Lower leg skin (tissue), 3 donors: ENCODE data around the gene TAS2R1.

Experiments
- POLR2A ChIP-seq, 2 donors: fragments of 450-650 bp; IDR thresholded peaks; one replicate each; pipeline ENCODE4 v1.6.1; 2016 to 2017; ENCODE audit warnings: antibody characterized with exemption in 2 of 2, mild to moderate bottlenecking in 1 of 2, moderate library complexity in 1 of 2
- TF ChIP-seq, protein P1 (sequence below), 3 donors: fragments of 450-650 bp; IDR thresholded peaks; one replicate each; pipeline ENCODE4 v1.5.1; 2016; ENCODE audit warnings: antibody characterized with exemption in 3 of 3, mild to moderate bottlenecking in 3 of 3, moderate library complexity in 2 of 3

DNA sequence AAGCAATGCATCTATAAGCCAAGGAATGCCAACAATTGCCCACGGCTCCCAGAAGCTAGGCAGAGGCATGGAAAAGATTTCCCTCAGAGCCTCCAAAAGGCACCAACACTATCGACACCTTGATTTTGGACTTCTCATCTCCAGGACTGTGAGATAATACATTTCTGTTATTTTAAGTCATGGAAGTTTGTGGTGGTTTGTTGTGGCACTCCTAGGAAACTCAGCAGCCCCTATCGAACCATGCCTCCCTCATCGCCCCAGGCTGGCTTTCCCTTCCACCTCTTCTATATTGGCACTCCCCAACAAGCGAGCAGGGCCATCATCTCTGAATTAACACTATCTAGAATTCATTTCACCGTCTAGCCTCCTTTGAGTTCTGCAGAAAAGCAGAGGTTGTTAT lies 33.7 kb upstream of the TAS2R1 start:
- TF ChIP-seq, protein P1, sequence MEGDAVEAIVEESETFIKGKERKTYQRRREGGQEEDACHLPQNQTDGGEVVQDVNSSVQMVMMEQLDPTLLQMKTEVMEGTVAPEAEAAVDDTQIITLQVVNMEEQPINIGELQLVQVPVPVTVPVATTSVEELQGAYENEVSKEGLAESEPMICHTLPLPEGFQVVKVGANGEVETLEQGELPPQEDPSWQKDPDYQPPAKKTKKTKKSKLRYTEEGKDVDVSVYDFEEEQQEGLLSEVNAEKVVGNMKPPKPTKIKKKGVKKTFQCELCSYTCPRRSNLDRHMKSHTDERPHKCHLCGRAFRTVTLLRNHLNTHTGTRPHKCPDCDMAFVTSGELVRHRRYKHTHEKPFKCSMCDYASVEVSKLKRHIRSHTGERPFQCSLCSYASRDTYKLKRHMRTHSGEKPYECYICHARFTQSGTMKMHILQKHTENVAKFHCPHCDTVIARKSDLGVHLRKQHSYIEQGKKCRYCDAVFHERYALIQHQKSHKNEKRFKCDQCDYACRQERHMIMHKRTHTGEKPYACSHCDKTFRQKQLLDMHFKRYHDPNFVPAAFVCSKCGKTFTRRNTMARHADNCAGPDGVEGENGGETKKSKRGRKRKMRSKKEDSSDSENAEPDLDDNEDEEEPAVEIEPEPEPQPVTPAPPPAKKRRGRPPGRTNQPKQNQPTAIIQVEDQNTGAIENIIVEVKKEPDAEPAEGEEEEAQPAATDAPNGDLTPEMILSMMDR (IDR thresholded peaks at IDR 0.05): no peak
- no peak for TF ChIP-seq POLR2A (IDR thresholded peaks at IDR 0.05)
